Measurements from ENCODE around the gene ITM2C. TPM values are rescaled to one million over a fixed set of nuclear protein-coding genes. Genes with fewer than 3 reads are reported as not detected.
A peak's percentile ranks its signal among the peaks of the same experiment; 100 is the strongest.

The ITM2C gene
- total and polyA plus RNA-seq, 8 donors: 26.9 to 1,030 (median 47.2) TPM

- Histone ChIP-seq H3K27ac (peak overlapping the region in 3 of 5 donors; percentile 64 to 73 (median 69)), H3K27me3 (peaks cover 0 to 10% (median 0%) of the 10 kb centered on the region in 3 donors), H3K4me1 (peaks cover 62 to 88% (median 76%) of the 10 kb centered on the region in 4 donors), H3K4me3 (no peak overlapping the region), H3K9me3 (no peaks in the 10 kb centered on the region), H3K36me3 (peaks cover 0 to 3% (median 0%) of the 10 kb centered on the region in 4 donors)
- intact Hi-C loops (cut with DNase I; ENCODE audit: low total_unique reads): no loop called here
- TF ChIP-seq POLR2A (IDR thresholded peaks at IDR 0.05) (no peak), POLR2AphosphoS5 (IDR thresholded peaks at IDR 0.05) (no peak), EP300 (IDR thresholded peaks at IDR 0.05) (no peak), CTCF (IDR thresholded peaks at IDR 0.05) (no peak)
- peak; percentile 15 to 76 for DNase-seq
- WGBS, 5 donors: 69 to 81% (median 71%) methylated on average over 11 to 15 of the region's 15 CpGs
Measured at GRCh38 chr2:230868161-230868946, 3.6 kb downstream of the ITM2C start.

- Histone ChIP-seq H3K9me3 (no peaks in the 10 kb centered on the region), H3K36me3 (peaks cover 0 to 9% (median under 1%) of the 10 kb centered on the region in 4 donors), H3K27me3 (peaks cover 0 to under 1% (median 0%) of the 10 kb centered on the region in 3 donors), H3K4me3 (no peak overlapping the region), H3K27ac (peak overlapping the region in 3 of 5 donors; percentile 38 to 73 (median 64)), H3K4me1 (peaks cover 62 to 86% (median 74%) of the 10 kb centered on the region in 4 donors)
- peak; percentile 20 to 75 for DNase-seq
- no peak for TF ChIP-seq POLR2AphosphoS5 (IDR thresholded peaks at IDR 0.05)
- TF ChIP-seq CTCF (IDR thresholded peaks at IDR 0.05): no peak
- no peak for TF ChIP-seq POLR2A (IDR thresholded peaks at IDR 0.05)
- TF ChIP-seq EP300 (IDR thresholded peaks at IDR 0.05): no peak
- intact Hi-C loops (cut with DNase I; ENCODE audit: low total_unique reads): no loop called here
- WGBS, 5 donors: 67 to 82% (median 77%) methylated on average over 19 of the region's 19 CpGs
Measured at GRCh38 chr2:230868947-230869913, 4.5 kb downstream of the ITM2C start.

GRCh38 chr2:230869914-230870543 is 5.3 kb downstream of the ITM2C start:
- Histone ChIP-seq H3K4me3 (no peak overlapping the region), H3K36me3 (peaks cover 0 to 17% (median 6%) of the 10 kb centered on the region in 4 donors)
- intact Hi-C loops (cut with DNase I; ENCODE audit: low total_unique reads): no loop called here

More at GRCh38 chr2:230869914-230870543, 5.3 kb downstream of the ITM2C start:
- Histone ChIP-seq H3K27me3 (no peaks in the 10 kb centered on the region), H3K4me1 (peaks cover 59 to 80% (median 70%) of the 10 kb centered on the region in 4 donors), H3K27ac (peak overlapping the region in 4 of 5 donors; percentile 25 to 73 (median 51)), H3K9me3 (no peaks in the 10 kb centered on the region)
- TF ChIP-seq POLR2A (IDR thresholded peaks at IDR 0.05) (no peak), POLR2AphosphoS5 (IDR thresholded peaks at IDR 0.05) (no peak), EP300 (IDR thresholded peaks at IDR 0.05) (no peak), CTCF (IDR thresholded peaks at IDR 0.05) (no peak)
- 63 to 90% (median 77%) methylated on average over 10 to 11 of the region's 11 CpGs for WGBS, 5 donors
- DNase-seq: peak; percentile 18 to 46

Measured in stomach (tissue), 9 donors.